ENCODE results near the gene CDR2L. TPM values are rescaled to one million over a fixed set of nuclear protein-coding genes. Genes with fewer than 3 reads are reported as not detected.
"Not testable (repeated sequence)": the region's sequence is repeated elsewhere in the genome, so short reads cannot be mapped to it uniquely, and the experiment has no call there.

The CDR2L gene
- total RNA-seq, 1 donor from 2014 or later = 34.9 TPM

- H3K27ac Mint-ChIP-seq = no peak overlapping the region
- no peaks in the 10 kb centered on the region for H3K9me3 Mint-ChIP-seq
- H3K4me1 Mint-ChIP-seq (ENCODE audit: unreplicated experiment) = peaks cover 4% of the 10 kb centered on the region
- H3K27me3 Mint-ChIP-seq = no peaks in the 10 kb centered on the region
- H3K4me3 Mint-ChIP-seq = no peak overlapping the region
- H3K36me3 Mint-ChIP-seq = peaks cover 16% of the 10 kb centered on the region
- DNase-seq (ENCODE audit: extremely low spot score, unreplicated experiment) = no peak
- no peak for TF ChIP-seq CTCF (conservative IDR thresholded peaks at IDR 0.05)
Measured at GRCh38 chr17:75001915-75002843, 14.7 kb downstream of the CDR2L start.

GRCh38 chr17:75003070-75003956 is 15.9 kb downstream of the CDR2L start:
- no peaks in the 10 kb centered on the region for H3K27me3 Mint-ChIP-seq
- no peaks in the 10 kb centered on the region for H3K9me3 Mint-ChIP-seq
- H3K4me1 Mint-ChIP-seq (ENCODE audit: unreplicated experiment) = peaks cover 3% of the 10 kb centered on the region
- TF ChIP-seq CTCF (conservative IDR thresholded peaks at IDR 0.05) = no peak
- no peak overlapping the region for H3K4me3 Mint-ChIP-seq
- H3K36me3 Mint-ChIP-seq = peaks cover 11% of the 10 kb centered on the region
- DNase-seq (ENCODE audit: extremely low spot score, unreplicated experiment) = no peak
- H3K27ac Mint-ChIP-seq = no peak overlapping the region

- Mint-ChIP-seq H3K4me1 (ENCODE audit: unreplicated experiment) (no peaks in the 10 kb centered on the region), H3K36me3 (peaks cover 8% of the 10 kb centered on the region), H3K27me3 (no peaks in the 10 kb centered on the region), H3K27ac (no peak overlapping the region), H3K4me3 (no peak overlapping the region), H3K9me3 (no peaks in the 10 kb centered on the region)
- no peak for TF ChIP-seq CTCF (conservative IDR thresholded peaks at IDR 0.05)
- no peak for DNase-seq (ENCODE audit: extremely low spot score, unreplicated experiment)
Measured at GRCh38 chr17:75003957-75004355, 16.5 kb downstream of the CDR2L start.

- no peak for TF ChIP-seq CTCF (conservative IDR thresholded peaks at IDR 0.05)
Measured at GRCh38 chr17:75004371-75004770, 16.9 kb downstream of the CDR2L start.

GRCh38 chr17:75005291-75005690 is 17.9 kb downstream of the CDR2L start:
- H3K4me3 Mint-ChIP-seq = no peak overlapping the region
- no peak for DNase-seq (ENCODE audit: extremely low spot score, unreplicated experiment)
- H3K9me3 Mint-ChIP-seq = no peaks in the 10 kb centered on the region
- no peaks in the 10 kb centered on the region for H3K4me1 Mint-ChIP-seq (ENCODE audit: unreplicated experiment)
- no peaks in the 10 kb centered on the region for H3K27me3 Mint-ChIP-seq
- no peak overlapping the region for H3K27ac Mint-ChIP-seq
- H3K36me3 Mint-ChIP-seq = peaks cover 8% of the 10 kb centered on the region
- no peak for TF ChIP-seq CTCF (conservative IDR thresholded peaks at IDR 0.05)

More at GRCh38 chr17:75004371-75004770, 16.9 kb downstream of the CDR2L start:
- no peak overlapping the region for H3K4me3 Mint-ChIP-seq
- no peak overlapping the region for H3K27ac Mint-ChIP-seq
- no peaks in the 10 kb centered on the region for H3K27me3 Mint-ChIP-seq
- no peak for DNase-seq (ENCODE audit: extremely low spot score, unreplicated experiment)
- H3K4me1 Mint-ChIP-seq (ENCODE audit: unreplicated experiment) = no peaks in the 10 kb centered on the region
- H3K36me3 Mint-ChIP-seq = peaks cover 8% of the 10 kb centered on the region
- no peaks in the 10 kb centered on the region for H3K9me3 Mint-ChIP-seq

GRCh38 chr17:75006084-75006483 is 18.7 kb downstream of the CDR2L start:
- not testable (repeated sequence) for H3K4me1 Mint-ChIP-seq (ENCODE audit: unreplicated experiment); H3K9me3 Mint-ChIP-seq; H3K27me3 Mint-ChIP-seq; H3K36me3 Mint-ChIP-seq; H3K4me3 Mint-ChIP-seq; DNase-seq (ENCODE audit: extremely low spot score, unreplicated experiment)
- H3K27ac Mint-ChIP-seq = peak overlapping the region; percentile 29
